ENCODE data around the gene HMX3.

Gene HMX3

DNA sequence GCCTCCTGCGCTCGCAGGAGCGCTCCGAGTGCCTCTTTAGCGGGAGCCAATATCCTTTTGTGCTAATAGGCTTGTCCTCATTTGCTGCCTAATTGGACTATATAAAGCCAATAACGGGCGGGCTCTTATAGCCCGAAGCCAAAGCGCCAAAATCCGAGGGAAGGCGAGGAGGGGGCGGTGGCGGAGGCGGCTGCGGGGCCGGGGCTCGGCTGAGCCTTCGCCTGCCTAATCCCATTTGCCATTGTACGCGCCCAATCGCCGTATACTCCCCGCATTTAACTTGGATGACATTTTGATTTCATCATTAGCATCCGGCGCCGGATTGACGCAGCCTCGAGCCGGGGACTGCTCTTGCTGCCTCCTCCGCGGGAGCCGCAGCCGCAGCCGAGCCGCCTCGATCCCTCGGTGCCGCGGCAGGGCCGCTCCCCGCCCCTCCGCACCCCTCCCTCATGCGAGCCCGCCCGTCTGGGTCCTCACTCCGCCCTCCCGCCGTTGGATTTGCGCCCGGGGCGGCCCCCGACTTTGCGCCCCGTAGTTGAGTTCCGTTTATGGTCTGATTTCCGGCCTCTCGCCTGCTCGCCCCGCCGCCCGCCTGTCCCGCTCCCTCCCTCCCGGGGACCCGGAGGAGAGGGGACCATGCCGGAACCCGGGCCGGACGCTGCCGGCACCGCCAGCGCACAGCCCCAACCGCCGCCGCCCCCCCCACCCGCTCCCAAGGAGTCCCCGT is at the start of gene HMX3:
TSS of gene HMX3 (plus strand) at position 556 of the 727 bp plus-strand sequence. CDS start at position 637, 81 bp downstream.
- peak; percentile 25 for ATAC-seq

DNA sequence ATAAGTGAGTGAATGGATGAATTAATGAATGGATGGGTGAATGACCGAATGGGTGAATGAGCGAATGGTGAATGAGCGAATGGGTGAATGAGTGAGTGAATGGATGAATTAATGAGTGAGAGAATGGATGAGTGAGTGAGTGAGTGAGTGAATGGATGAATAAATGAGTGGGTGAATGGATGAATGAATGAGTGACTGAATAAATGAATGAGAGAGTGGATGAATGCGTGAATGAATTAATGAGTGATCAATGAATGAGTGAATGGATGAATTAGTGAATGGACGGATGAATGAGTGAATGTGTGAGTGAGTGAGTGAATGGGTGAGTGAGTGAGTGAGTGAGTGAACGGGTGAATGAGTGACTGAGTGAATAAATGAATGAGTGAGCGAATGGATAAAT is 49.5 kb upstream of the HMX3 start:
- no peak for ATAC-seq

DNA sequence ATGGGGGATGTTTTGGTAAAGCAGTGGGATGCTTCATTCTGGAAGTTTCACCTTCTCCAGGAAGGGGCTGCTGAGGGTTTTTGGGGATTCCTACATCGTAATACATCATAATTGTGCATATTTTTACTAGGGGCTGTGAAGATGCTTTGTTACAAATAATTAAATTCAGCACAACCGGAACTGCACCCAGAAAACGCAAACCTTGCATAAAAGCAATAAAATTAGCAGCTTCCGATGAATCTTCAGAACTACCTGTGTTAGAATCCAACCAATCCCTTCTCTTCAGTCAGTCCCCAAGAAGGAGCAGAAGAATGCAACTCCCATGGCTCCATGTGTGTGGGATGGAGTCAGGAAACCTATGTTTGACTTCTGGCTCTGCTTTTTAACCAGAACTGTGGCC is 48.4 kb upstream of the HMX3 start:
- ATAC-seq = no peak

- no peak for ATAC-seq
Measured at GRCh38 chr10:123087786-123088185, 48.0 kb upstream of the HMX3 start.

DNA sequence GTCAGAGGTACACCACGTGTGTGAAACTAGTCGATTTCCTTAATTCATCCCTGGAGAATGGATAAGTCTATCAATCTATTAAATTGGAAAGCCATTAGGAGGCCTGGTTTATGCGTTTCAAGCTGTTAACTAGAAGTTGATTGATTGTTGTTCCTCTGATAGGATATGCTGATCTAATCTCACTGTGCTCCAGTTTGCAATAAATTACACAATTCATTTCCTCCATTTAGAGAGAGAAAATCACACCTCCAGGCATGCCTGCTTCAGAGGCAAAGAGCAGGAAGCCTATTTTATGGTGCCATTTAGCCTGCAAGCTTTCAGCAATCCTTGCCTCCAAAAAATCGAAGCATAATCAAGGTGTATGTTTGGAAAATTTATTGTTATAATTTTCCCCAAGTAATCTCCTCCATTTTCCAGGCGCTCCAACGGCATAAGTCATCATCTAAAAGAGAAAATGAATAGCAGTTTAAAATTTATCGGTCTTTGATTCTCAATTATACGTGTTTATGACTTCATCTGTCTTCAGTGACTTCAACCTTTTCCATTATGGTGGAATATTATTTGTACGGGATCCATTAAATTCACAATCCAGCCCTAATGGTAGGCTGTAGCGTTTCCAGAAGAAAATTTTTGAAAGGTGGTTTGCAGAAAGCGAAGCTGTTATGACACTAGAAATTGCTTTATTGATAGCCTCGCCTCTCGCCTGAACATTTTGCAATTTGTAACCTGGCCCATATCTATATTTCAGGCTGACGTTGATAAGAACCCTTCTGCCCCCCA is 42.9 kb upstream of the HMX3 start:
- ATAC-seq = no peak

DNA sequence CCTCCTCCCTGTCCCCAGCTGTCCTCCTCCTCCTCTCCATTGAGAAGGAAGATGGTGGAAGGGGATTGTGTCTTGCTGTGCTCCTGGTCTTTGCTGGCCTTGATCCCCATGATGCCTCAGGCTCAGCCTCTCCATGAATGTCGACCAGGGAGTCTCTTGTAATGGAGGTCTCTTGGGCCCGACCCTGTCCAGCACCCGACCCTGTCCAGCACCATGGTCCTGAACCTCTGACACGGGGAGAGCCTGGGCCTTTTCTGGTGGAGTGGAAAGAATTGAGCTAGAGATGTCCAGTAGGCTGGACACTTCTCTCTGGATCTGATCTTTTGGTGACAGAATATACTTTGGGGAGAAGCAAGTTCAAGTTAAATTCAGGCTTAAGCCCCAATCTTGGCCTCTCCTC is 42.3 kb upstream of the HMX3 start:
- no peak for ATAC-seq

- no peak for ATAC-seq
Measured at GRCh38 chr10:123096452-123096851, 39.3 kb upstream of the HMX3 start.

- no peak for ATAC-seq
Measured at GRCh38 chr10:123097039-123097438, 38.7 kb upstream of the HMX3 start.

GRCh38 chr10:123100030-123100762 is 35.6 kb upstream of the HMX3 start:
- ATAC-seq = no peak

GRCh38 chr10:123101872-123102271 is 33.9 kb upstream of the HMX3 start:
- ATAC-seq = no peak

DNA sequence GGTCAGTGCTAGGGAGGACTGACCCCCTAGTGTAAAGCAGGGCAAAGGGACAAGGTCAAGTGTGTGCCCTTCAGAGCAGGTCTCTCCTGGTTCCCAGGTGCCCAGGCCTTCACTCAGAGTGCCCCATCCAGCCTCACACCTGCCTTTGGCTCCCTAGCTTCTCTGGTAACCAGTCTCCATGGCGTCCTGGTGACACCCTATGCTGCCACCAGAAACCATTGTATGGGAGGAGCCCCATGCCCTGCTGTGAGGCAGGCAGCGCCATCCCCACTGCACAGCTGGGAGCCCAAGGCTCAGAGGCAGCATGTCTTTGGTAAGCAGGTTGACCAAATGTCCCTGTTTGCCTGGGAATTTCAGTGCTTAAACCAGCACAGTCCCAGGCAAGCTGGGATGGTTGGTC is 33.1 kb upstream of the HMX3 start:
- no peak for ATAC-seq

DNA sequence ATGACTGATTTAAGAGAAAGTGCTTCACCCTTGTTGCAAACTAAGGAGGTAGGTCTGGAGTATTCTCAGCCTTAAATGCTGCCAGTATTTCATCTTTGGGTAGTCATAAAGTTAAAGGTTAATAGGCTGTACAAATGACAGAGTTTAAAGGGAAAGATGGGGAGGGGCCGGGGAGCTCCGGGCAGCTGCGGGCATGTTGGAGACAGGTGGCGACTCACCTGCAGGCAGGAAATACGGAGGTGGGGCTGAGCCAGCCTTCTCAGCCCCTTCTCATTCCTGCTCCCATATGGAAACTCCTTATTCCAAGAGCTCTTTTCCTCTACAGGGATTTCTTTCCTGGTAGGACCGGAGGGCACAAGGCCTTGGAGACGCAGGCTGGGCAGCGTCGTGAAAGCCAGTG is 31.8 kb upstream of the HMX3 start:
- ATAC-seq = no peak

DNA sequence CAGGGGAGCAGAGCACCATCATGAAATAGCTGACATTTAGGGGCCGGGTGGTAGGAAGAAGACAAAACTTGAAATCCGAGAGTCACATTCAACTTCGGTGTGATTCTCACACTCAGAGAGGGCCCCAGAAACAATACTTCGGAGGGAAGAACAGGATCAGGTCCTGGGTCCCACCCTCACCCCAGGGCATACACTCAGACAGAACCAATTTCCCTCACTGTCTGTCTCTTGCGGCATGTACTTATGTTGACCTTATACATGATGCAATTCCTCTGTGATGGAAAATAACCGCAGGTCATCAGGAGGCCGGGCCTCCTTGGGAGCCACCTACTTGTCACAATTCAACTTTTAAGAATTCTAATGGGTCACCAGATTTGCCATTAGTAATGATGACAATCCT is 26.3 kb upstream of the HMX3 start:
- no peak for ATAC-seq

DNA sequence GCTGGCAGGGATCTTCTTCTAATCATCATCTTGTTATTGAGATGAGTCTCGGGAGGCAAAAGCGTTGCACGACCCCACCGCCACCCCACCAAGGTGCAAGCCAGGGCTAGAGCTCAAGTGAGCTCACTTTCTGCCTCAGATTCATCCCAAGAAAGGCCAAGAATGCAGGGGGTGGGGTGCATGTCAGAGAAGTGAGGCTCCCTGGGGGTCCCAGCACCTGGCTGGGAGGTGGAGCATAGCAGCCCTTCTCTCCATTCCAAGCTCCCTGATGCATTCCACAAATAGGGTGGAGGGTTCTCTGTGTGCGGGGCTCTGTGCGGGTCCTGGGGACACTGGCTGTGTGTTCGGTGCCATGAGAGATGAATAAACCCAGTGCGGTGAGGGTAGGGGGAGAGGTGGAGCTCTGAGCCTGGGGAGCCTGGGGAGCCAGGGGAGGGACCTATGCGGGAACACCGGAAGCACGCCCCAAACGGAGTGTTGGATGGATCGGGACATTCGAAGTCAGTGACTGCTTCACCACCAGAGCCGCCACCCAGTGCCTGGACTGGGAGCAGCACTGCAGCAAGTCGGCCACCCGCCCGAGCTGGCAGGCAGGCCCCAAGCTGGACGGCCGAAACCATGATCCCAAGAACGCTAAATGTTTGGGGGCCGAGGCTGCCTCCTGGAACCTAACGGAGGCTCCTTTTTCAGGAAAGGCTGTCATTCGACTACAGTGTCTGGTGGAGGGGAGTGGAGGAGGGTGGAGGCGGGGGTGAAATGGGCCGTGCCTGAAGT is 17.9 kb upstream of the HMX3 start:
- ATAC-seq = no peak

DNA sequence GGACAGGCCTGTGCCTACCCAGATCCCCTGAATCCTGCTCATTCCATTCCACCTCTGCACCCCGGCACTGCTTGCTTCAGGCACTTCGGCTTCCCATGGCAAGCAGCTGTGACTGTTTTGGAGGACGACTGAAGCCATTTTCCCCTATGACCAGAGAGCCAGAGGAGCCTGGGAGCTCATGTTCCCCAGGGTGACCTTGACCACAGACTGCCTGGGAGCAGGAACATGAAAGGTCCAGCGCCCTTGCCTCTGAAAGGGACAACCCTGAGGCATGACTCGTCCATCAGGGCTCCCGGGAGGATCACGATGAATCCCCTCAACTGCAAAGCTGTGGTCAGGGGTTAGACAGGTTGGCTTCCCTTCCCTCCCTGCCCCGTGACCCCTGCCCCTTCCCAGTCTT is 16.7 kb upstream of the HMX3 start:
- ATAC-seq = no peak

GRCh38 chr10:123126246-123126645 is 9.5 kb upstream of the HMX3 start:
- no peak for ATAC-seq

GRCh38 chr10:123129618-123130271 is 6.0 kb upstream of the HMX3 start:
- ATAC-seq = no peak

- peak; percentile 73 to 74 for ATAC-seq
Measured at GRCh38 chr10:123132576-123133477, 2.9 kb upstream of the HMX3 start.

DNA sequence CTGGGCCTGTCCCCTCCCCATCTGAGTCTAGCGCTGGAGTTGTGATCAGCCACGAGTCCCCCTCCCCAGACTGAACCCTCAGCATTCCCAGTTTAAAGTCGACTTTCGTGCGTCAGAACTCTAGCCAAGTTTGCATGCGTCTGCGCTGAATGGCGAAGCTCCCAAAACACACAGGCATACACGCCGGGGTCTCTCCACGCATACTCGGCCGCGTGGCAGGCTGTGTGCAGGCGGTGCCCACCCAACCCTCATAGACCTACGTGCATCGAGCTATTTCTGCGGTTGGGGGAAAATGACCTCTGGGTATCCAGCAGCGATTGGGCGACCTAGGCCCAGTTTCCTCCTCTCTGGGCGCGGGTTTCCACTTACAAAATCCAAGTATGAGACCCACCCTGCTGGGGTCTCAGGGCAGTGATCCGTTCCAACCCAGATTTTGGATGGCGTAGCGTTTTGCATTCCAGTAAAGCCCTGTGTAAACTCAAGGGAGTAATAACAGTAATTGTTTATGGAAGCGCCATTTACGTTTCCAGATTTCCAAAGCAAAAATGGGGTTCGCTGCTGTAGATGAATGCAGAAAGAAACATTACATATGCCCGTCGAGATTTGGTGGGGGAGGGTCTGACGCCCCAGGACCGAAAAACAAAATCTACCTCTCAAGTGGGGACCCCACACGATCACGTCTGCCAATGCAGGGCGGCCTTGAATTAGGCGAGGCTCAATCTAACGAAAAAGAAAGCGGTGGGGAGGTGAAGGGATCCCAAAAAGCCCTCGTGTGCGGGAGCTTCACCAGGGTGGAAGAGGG is 2.0 kb upstream of the HMX3 start:
- no peak for ATAC-seq

DNA sequence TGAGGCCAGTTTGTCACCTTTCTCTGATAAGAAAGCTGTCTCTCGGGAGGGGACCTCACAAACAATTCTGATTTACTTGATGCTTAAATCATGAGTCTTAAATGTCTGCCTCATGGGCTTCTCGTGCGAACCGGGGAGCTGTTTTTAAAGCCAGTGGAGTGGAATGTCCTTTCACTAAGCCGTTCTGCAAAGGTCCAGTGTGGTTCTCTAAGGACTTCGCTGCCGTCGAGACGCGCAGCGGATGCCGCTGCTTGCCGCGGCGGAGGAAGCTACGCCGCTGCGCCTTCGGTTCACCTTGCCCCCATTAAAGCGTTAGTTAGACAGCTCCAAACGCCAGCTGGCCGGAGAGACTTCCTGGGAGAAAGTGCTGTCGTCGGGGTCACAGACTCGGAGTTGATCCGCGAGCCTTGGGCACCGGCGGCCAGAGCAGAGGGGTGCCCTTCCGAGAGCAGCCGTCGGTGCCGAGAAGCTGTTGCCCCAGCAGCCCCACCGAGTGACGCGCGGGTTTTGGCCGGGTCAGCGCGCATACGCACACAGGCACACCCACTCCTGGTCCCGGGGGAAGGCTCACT is 1.3 kb upstream of the HMX3 start:
- no peak for ATAC-seq
